ENCODE data around the gene NUBP1. TPM values are rescaled to one million over a fixed set of nuclear protein-coding genes. Genes with fewer than 3 reads are reported as not detected.

Gene NUBP1

DNA sequence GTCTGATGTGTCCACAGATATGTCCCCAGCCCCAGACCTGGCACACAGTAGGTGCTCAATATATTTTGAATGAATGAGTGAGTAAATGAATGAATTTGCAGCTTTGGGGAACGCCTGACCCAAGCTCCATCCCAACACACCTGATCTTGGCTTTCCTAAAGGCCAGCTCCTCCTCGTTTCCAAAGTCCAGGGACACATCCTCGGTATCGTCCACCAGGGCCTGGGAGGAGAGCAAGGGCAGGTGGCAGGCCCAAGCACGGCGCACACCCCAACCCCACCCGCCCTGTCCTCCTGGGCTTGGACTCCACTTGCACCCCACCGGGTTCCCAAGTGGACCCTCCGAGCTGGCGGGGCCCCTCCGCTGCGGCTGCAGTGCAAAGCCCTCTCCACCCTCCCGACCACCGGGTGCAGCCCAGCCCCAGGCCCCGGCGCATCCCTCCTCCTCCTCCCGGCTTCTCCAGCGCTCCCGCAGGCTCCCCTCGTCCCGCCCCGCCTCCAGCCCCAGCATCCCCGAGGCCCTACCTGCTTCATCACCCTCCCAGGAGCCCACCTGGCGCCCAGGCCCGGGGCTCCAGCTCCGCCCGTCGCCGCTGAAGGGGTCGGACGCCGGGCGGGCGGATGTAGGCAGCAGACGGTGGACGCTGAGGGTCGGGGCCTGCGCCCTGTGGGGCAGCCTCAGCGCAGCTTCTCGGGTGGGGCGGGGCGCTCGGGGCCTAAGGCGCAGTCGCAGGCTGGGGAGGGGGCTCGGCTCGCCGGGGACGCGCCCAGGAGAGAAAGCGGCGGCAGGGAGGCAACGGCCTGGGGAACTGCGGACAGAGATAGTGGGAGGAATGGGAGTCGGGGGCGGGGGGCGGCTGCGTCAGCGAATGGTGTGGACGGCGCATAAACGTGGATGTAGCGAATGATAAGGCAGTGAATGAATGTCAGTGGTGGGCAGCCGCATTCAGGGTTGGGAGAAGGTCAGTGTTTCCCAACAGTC lies 74.6 kb downstream of the NUBP1 start, which contains the start of gene TVP23A:
TSS of gene TVP23A (minus strand) at position 832 of the 979 bp plus-strand sequence. CDS start at position 531, 301 bp downstream.
- no peaks in the 10 kb centered on the region for H3K79me2 ChIP-seq (ENCODE audit: control insufficient read depth, insufficient read depth, low read length)
- no peak within 1 kb of the TSS for H4K5ac ChIP-seq (ENCODE audit: low read length)
- peak within 1 kb of the TSS; percentile 9 for H3K18ac ChIP-seq (ENCODE audit: low read length)
- no peak within 1 kb of the TSS for H2BK5ac ChIP-seq (ENCODE audit: low read length)
- H3K4me1 ChIP-seq (ENCODE audit: control insufficient read depth, low read depth, low read length) = no peaks in the 10 kb centered on the region
- H3K36me3 ChIP-seq (ENCODE audit: control insufficient read depth, insufficient read depth, low read length) = no peaks in the 10 kb centered on the region
- no peak within 1 kb of the TSS for H2BK120ac ChIP-seq (ENCODE audit: low read depth, low read length)
- no peaks in the 10 kb centered on the region for H3K79me1 ChIP-seq (ENCODE audit: low read length)
- peak within 1 kb of the TSS; percentile 68 for H3K4me2 ChIP-seq (ENCODE audit: low read length)
- H3K4me3 ChIP-seq (ENCODE audit: low read length) = peak within 1 kb of the TSS; percentile 26
- no peak within 1 kb of the TSS for H3K4ac ChIP-seq (ENCODE audit: low read depth, low read length)
- H2AK5ac ChIP-seq (ENCODE audit: low read length) = no peak within 1 kb of the TSS
- H3K27ac ChIP-seq (ENCODE audit: low read depth, low read length) = no peak within 1 kb of the TSS
- peak within 1 kb of the TSS; percentile 83 for H3K56ac ChIP-seq (ENCODE audit: low read length)
- H3K23ac ChIP-seq (ENCODE audit: low read length) = no peak within 1 kb of the TSS
- H2BK15ac ChIP-seq (replicated peaks; ENCODE audit: low read depth) = no peak within 1 kb of the TSS
- H4K8ac ChIP-seq (ENCODE audit: low read depth, low read length) = no peak within 1 kb of the TSS
- WGBS (ENCODE audit: extremely low coverage, insufficient coverage, low lambda C conversion rate) = no CpG with 5 or more reads among the region's 64 CpGs
- H3K27me3 ChIP-seq (ENCODE audit: insufficient read depth, low read length, poor library complexity) = no peaks in the 10 kb centered on the region
- peak; percentile 43 for DNase-seq
- H3K9ac ChIP-seq (ENCODE audit: low read length) = peak within 1 kb of the TSS; percentile 63

Small RNA genes within 50 kb of the gene (small RNA-seq; reads per million reads assigned to genes)
- not detected for gene MTND4LP24 (ENCODE audit: insufficient read depth)
- not detected for gene MTND6P33 (ENCODE audit: insufficient read depth)

Data from mesendoderm (in vitro differentiated cells).